ENCODE data around the gene ENTPD5. TPM values are rescaled to one million over a fixed set of nuclear protein-coding genes. Genes with fewer than 3 reads are reported as not detected.

Gene ENTPD5, protein sequence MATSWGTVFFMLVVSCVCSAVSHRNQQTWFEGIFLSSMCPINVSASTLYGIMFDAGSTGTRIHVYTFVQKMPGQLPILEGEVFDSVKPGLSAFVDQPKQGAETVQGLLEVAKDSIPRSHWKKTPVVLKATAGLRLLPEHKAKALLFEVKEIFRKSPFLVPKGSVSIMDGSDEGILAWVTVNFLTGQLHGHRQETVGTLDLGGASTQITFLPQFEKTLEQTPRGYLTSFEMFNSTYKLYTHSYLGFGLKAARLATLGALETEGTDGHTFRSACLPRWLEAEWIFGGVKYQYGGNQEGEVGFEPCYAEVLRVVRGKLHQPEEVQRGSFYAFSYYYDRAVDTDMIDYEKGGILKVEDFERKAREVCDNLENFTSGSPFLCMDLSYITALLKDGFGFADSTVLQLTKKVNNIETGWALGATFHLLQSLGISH
- 100 to 1,000 TPM in 1 of 2 donors, 10 to 100 TPM in 1; 38.1 to 276 TPM for total RNA-seq
- 10 to 100 TPM; 53.4 to 99.5 TPM for polyA plus RNA-seq

DNA sequence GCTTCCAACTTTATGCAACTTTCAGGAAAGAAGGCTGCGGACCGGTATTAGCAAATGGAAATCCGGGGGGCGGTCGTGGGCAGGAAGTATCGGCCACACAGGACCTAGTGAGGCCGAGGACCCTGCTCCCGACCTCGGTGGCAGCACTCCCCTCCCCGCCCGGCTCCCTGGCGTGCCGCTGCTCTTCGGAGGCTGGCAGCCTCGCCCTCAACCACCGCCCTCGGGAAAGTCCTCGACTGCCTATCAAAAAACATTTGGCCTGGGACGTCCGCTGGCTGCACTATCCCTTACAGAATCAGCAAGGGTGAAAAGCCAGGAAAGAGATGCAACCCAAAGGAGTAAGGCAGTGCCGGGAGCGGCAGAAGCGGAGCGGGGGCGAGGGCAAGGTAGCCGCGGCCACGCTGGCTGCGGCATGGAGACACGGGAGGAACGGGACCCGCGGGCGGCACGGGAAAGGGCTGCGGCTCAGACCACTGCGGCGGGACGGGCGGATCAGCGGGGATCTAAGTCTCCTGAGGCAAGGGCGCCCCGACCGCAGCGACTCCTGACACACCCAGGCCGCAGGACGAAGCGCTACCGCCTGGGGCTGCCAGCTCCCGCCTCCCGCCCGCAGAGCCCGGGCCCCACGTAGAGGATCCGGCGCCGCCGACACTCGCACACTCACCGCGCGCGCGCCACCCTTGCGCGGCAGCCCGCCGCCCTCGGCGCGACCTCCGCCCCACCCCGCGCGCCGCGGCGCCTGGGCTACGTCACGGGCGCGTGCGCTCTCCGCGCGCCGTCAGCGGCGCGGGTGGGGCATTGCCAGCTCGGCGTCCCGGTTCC is at the start of gene ENTPD5, which contains the start of gene BBOF1:
Gene ENTPD5 (minus strand): TSS at position 703 of the 822 bp plus-strand sequence. CDS start 31,186 bp downstream, outside the sequence.
Gene BBOF1 (plus strand): TSS at position 764 of the 822 bp plus-strand sequence. CDS start 130 bp downstream, outside the sequence.
- Histone ChIP-seq H3K36me3 (ENCODE audit: control insufficient read depth in 4 of 4, insufficient read depth in 3 of 4, low read depth in 1 of 4, low read length in 3 of 4) (no peaks in the 10 kb centered on the region), H3K27me3 (ENCODE audit: control insufficient read depth in 4 of 4, insufficient read depth in 4 of 4, low read length in 3 of 4) (no peaks in the 10 kb centered on the region), H3K4me3 (ENCODE audit: low read depth in 1 of 3, low read length in 3 of 3) (peak within 1 kb of the TSS; percentile 64 to 92 (median 82)), H3K9ac (ENCODE audit: low read depth in 1 of 2, low read length in 2 of 2) (peak within 1 kb of the TSS; percentile 96), H3K9me3 (ENCODE audit: control insufficient read depth in 4 of 4, low read length in 3 of 4) (no peaks in the 10 kb centered on the region), H3K4me1 (ENCODE audit: control insufficient read depth in 4 of 4, insufficient read depth in 4 of 4, low read length in 3 of 4) (peaks cover 15 to 25% (median 23%) of the 10 kb centered on the region in 4 donors), H3K27ac (ENCODE audit: low read depth in 1 of 2, low read length in 2 of 2) (peak within 1 kb of the TSS; percentile 85 to 99)
- under 1% methylated on average over 93 of the region's 93 CpGs for WGBS
- DNase-seq (ENCODE audit: low spot score): peak; percentile 87
- TF ChIP-seq, protein P1, sequence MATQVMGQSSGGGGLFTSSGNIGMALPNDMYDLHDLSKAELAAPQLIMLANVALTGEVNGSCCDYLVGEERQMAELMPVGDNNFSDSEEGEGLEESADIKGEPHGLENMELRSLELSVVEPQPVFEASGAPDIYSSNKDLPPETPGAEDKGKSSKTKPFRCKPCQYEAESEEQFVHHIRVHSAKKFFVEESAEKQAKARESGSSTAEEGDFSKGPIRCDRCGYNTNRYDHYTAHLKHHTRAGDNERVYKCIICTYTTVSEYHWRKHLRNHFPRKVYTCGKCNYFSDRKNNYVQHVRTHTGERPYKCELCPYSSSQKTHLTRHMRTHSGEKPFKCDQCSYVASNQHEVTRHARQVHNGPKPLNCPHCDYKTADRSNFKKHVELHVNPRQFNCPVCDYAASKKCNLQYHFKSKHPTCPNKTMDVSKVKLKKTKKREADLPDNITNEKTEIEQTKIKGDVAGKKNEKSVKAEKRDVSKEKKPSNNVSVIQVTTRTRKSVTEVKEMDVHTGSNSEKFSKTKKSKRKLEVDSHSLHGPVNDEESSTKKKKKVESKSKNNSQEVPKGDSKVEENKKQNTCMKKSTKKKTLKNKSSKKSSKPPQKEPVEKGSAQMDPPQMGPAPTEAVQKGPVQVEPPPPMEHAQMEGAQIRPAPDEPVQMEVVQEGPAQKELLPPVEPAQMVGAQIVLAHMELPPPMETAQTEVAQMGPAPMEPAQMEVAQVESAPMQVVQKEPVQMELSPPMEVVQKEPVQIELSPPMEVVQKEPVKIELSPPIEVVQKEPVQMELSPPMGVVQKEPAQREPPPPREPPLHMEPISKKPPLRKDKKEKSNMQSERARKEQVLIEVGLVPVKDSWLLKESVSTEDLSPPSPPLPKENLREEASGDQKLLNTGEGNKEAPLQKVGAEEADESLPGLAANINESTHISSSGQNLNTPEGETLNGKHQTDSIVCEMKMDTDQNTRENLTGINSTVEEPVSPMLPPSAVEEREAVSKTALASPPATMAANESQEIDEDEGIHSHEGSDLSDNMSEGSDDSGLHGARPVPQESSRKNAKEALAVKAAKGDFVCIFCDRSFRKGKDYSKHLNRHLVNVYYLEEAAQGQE (IDR thresholded peaks at IDR 0.05): peak; percentile 1
- no peak for TF ChIP-seq HNF4A (conservative IDR thresholded peaks at IDR 0.05)
- no peak for TF ChIP-seq HNF4G (IDR thresholded peaks at IDR 0.05)
- TF ChIP-seq RAD21 (IDR thresholded peaks at IDR 0.05): peak in 1 of 2 donors; percentile 17
- no peak for TF ChIP-seq NR2F2 (IDR thresholded peaks at IDR 0.05)
- no peak for TF ChIP-seq TAF1 (conservative IDR thresholded peaks at IDR 0.05)
- peak; percentile 44 for TF ChIP-seq YY1 (IDR thresholded peaks at IDR 0.05)
- TF ChIP-seq JUND (IDR thresholded peaks at IDR 0.05): no peak
- no peak for TF ChIP-seq GABPA (IDR thresholded peaks at IDR 0.05 in 1 of 2, conservative IDR thresholded peaks at IDR 0.05 in 1 of 2)
- TF ChIP-seq, protein P2, sequence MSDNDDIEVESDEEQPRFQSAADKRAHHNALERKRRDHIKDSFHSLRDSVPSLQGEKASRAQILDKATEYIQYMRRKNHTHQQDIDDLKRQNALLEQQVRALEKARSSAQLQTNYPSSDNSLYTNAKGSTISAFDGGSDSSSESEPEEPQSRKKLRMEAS (IDR thresholded peaks at IDR 0.05): no peak
- TF ChIP-seq, protein P3, sequence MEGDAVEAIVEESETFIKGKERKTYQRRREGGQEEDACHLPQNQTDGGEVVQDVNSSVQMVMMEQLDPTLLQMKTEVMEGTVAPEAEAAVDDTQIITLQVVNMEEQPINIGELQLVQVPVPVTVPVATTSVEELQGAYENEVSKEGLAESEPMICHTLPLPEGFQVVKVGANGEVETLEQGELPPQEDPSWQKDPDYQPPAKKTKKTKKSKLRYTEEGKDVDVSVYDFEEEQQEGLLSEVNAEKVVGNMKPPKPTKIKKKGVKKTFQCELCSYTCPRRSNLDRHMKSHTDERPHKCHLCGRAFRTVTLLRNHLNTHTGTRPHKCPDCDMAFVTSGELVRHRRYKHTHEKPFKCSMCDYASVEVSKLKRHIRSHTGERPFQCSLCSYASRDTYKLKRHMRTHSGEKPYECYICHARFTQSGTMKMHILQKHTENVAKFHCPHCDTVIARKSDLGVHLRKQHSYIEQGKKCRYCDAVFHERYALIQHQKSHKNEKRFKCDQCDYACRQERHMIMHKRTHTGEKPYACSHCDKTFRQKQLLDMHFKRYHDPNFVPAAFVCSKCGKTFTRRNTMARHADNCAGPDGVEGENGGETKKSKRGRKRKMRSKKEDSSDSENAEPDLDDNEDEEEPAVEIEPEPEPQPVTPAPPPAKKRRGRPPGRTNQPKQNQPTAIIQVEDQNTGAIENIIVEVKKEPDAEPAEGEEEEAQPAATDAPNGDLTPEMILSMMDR (IDR thresholded peaks at IDR 0.05; ENCODE audit: low read depth, low read length, missing input control): peak; percentile 13
- TF ChIP-seq, protein P4, sequence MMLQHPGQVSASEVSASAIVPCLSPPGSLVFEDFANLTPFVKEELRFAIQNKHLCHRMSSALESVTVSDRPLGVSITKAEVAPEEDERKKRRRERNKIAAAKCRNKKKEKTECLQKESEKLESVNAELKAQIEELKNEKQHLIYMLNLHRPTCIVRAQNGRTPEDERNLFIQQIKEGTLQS (IDR thresholded peaks at IDR 0.05): no peak
- TF ChIP-seq FOXA2 (IDR thresholded peaks at IDR 0.05): no peak
- TF ChIP-seq, protein P5, sequence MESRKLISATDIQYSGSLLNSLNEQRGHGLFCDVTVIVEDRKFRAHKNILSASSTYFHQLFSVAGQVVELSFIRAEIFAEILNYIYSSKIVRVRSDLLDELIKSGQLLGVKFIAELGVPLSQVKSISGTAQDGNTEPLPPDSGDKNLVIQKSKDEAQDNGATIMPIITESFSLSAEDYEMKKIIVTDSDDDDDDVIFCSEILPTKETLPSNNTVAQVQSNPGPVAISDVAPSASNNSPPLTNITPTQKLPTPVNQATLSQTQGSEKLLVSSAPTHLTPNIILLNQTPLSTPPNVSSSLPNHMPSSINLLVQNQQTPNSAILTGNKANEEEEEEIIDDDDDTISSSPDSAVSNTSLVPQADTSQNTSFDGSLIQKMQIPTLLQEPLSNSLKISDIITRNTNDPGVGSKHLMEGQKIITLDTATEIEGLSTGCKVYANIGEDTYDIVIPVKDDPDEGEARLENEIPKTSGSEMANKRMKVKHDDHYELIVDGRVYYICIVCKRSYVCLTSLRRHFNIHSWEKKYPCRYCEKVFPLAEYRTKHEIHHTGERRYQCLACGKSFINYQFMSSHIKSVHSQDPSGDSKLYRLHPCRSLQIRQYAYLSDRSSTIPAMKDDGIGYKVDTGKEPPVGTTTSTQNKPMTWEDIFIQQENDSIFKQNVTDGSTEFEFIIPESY (IDR thresholded peaks at IDR 0.05): no peak
- no peak for TF ChIP-seq RXRA (IDR thresholded peaks at IDR 0.05)
- TF ChIP-seq SP1 (IDR thresholded peaks at IDR 0.05): no peak
- TF ChIP-seq FOXA1 (IDR thresholded peaks at IDR 0.05): no peak
- TF ChIP-seq EGR1 (IDR thresholded peaks at IDR 0.05; ENCODE audit: low read depth in 2 of 2): no peak

Measured in liver (tissue), 9 donors.